ENCODE data around the gene CTDP1.
"Not testable (repeated sequence)": the region's sequence is repeated elsewhere in the genome, so short reads cannot be mapped to it uniquely, and the experiment has no call there.

The CTDP1 gene

DNA sequence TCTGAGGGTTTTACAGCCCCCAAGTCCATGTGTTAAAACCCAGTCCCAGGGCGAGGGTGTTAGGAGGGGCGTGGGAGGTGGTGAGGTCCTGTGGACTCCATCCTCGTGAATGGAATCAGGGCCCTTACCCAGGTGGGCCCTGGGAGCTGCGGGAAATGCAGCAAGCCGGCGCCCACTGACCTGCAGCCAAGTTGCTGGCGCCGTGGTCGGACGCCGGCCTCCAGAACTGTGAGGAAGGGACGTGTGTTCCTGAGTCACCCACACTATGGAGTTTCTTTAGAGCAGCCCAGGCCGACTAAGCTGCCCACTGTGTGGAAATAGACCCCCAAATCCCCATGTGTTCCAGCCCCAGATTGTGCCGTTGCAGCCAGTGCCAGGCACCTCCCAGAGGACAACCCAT, 26.4 kb downstream of the CTDP1 start:
- DNase-seq, result no peak

DNA sequence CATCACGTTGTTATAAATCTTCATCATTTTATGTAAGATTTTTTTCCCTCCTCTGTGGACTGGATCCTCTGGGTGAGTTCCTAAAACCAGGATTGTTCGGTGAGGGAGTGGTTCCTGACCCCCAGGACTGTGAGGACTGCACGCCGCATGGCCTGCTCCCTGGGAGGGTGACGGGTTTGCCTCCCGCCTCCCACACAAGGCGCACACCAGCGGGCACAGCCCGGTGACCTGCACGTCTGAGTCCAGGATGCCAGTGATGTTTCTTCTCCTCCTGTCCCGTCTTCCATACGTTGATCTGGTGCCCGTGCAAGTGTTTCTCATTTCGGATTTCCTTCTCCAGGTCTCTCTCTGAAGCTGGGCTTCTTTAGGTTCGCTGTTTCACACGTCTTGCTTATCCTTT, 27.1 kb downstream of the CTDP1 start:
- no peak for DNase-seq

DNA sequence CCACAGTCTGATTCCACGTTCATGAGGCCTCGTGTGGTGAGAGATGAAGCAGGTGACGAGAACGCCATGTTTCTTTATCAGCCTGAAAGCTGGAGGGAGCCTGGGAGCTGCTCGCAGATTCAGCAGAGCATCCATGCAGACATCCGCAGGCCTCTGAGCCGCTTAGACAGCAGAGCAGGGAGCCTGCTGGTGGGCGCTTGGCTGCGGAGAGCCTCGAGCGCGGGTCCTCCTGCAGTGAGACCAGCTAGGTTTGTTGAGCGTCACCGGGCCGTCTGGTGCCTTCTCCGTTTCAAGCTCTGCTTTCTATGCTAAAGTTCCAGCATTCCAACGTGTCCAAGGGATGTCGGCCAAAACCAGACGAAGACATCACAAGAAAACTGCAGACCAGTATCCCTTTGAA, 27.6 kb downstream of the CTDP1 start:
- no peak for DNase-seq

DNA sequence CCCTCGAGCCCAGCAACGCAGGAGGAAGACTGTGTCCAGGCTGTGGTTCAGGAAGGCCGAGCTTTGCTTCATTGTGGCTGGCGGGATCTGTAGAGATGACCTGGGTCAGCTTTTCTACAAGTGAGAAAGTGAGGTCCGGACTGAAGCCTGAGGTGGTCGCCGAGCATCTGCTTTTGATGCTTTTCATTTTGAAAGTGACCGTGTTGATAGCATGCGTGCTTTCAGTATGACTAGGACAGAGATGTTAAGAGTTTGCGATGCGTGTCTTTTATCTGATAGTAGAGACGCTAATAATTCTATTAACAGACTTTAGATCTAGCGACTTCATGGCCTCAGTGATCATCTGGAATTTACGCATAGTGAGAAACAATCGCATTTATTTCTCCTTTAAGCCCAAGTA, 28.1 kb downstream of the CTDP1 start:
- DNase-seq, result no peak

DNA sequence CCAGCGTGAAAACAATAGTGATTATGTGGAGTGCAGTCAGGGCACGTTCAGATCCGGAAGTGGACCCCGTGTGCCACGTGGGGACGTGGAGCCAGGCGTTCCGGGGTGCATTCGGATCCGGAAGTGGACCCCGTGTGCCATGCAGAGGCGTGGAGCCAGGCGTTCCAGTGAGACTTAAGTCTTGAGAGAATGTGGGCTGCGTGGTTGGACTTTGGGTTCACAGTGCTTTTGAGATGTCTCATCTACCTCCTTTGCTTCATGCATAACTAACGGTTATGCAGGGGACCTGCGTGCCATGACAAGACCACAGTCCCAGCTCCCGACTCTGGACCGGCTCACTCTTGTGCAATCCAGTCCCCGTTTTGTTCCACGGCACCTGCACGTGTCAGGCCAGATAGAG, 28.8 kb downstream of the CTDP1 start:
- DNase-seq, result no peak

DNA sequence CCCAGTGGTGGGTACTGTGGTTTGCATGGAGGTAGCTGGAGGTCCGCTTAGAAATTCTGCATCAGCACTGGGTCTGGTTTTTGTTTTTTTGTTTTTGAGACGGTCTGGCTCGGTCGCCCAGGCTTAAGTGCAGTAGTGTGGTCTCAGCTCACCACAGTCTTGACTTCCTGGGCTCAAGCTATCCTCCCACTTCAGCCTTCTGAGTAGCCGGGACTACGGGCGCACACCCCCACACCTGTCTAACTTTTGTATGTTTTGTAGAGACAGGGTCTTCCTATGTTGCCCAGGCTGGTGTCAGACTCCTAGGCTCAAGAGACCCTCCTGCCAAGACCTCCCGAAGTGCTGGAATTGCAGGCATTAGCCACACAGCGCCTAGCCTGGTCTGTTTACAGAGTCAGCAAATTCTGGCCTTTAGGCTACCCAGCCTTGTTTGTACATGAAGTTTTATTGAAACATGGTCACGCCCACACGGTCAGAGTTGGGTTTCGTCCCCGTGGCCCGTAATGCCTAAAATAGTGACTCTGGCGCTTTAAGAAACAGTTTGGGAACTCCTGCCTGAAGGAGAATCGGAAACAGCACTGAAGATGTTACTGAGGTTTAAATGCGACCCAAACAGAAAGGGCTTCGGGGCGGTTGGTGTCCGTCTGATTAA, 32.7 kb downstream of the CTDP1 start:
- DNase-seq, result no peak

DNA sequence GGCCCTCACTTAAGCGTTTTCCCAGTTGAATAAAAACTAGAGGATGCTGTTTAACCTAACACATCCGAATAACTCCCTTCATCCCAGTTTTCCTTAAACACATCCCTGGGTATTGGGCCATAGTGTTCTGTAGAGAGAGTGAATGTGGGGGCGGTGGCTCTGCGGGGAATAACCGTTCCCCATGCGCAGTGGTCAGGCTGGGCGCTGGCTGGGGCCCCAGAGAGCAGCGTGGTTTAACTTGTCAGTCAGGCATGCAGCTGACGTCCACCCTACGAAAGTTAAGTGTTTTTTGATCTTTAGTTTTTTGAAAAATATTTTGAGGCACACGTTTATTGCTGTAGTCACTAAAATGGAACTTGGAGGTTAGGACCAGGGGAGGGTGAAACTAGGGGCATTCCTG, 33.7 kb downstream of the CTDP1 start:
- no peak for DNase-seq

DNA sequence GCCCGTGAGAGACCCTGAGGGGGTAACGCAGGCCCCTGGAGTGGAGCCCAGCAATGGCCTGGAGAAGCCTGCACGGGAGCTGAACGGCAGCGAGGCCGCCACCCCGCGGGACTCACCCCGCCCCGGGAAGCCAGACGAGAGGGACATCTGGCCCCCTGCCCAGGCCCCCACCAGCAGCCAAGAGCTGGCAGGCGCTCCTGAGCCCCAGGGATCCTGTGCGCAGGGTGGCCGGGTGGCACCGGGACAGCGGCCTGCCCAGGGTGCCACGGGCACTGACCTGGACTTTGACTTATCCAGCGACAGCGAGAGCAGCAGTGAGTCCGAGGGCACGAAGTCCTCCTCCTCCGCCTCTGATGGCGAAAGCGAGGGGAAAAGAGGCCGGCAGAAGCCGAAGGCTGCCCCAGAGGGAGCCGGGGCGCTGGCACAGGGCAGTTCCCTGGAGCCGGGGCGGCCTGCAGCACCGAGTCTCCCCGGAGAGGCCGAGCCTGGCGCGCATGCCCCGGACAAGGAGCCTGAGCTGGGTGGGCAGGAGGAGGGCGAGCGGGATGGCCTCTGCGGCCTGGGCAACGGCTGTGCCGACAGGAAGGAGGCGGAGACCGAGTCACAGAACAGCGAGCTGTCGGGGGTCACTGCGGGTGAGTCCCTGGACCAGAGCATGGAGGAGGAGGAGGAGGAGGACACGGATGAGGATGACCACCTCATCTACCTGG, 35.1 kb downstream of the CTDP1 start:
- no peak for DNase-seq

DNA sequence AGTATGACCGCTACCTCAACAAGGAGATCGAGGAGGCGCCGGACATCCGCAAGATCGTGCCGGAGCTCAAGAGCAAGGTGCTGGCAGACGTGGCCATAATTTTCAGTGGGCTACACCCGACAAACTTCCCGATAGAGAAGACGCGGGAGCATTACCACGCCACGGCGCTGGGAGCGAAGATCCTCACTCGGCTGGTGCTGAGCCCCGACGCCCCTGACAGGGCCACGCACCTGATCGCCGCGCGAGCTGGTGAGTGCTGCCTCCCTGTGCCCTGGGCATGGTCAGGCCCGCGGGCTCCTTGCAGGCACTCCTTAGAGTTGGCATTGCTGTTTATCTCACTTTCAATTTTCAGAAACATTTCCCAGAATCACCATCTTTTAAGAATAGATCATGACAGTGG, 35.7 kb downstream of the CTDP1 start:
- DNase-seq, result no peak

DNA sequence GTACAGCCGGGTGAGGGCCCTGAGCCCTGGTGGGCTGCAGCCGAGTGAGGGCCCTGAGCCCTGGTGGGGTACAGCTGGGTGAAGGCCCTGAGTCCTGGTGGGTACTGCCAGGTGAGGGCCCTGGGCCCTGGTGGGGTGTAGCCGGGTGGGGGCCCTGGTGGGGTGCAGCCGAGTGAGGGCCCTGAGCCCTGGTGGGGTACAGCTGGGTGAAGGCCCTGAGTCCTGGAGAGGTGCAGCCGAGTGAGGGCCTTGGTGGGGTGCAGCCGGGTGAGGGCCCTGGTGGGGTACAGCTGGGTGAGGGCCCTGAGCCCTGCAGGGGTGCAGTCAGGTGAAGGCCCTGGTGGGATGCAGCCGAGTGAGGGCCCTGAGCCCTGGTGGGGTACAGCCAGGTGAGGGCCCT, 37.5 kb downstream of the CTDP1 start:
- no peak for DNase-seq

DNA sequence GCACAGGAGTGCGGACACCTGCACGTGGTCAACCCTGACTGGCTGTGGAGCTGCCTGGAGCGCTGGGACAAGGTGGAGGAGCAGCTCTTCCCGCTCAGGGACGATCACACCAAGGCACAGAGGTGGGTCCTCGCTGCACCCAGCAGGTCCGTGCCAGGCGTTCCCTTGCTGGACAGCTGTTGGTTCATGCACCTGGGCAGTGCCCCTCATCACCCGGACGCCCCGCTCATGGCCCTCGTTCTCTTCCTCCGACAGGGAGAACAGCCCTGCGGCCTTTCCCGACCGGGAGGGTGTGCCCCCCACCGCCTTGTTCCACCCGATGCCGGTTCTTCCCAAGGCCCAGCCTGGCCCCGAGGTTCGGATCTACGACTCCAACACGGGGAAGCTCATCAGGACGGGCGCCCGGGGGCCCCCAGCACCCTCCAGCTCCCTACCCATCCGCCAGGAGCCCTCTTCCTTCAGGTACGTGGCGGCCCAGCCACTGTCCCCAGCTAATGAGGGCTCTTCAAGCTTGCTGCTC, 38.0 kb downstream of the CTDP1 start:
- no peak for DNase-seq

DNA sequence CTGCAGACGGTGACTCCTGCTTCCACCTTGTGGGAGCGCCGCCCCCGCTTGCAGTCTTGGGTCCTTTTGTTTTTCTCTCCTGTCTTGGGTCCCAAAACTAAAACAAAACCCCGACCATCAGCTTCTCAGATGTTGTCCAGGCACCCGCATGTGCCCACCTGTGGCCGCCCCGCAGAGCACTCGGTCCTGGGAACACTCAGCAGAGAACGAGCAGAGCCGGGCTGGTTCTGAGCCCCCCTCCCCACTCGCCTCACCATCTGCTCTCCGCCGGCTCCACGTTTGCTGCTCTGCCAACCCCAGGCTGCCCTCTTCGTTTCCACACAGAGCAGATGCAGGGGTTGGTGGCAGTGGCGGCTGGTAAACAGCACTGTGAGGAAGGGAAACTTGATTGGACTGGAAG, 38.5 kb downstream of the CTDP1 start:
- no peak for DNase-seq

DNA sequence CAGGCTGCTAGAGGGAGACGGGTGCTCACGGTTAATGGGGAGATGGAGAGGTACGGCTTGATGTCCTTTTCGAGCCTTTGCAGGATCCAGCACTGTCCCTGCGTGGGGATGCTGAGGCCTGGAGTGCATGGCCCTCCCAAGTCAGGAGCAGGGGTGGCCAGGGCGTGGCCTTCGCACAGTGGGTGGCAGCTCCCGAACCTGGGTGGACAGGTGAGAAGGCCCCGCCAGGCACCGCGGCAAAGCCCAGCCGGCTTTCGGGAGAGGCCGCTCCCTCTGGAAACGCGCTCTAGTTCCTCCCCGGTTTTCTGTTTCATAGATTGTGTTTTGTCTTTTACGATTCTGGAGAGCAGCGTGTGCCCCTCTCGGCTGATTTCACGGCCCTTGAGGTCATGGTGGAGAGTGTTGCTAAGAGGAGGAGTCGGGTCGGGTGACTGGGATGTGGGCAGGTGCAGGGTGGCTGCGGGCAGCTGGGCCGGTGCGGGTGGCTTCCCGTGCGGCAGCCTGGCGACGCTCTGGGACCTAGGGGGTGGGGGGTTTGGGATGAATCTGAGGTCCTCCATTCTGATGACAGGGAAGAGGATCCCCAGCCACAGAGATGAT, 39.4 kb downstream of the CTDP1 start:
- no peak for DNase-seq

DNA sequence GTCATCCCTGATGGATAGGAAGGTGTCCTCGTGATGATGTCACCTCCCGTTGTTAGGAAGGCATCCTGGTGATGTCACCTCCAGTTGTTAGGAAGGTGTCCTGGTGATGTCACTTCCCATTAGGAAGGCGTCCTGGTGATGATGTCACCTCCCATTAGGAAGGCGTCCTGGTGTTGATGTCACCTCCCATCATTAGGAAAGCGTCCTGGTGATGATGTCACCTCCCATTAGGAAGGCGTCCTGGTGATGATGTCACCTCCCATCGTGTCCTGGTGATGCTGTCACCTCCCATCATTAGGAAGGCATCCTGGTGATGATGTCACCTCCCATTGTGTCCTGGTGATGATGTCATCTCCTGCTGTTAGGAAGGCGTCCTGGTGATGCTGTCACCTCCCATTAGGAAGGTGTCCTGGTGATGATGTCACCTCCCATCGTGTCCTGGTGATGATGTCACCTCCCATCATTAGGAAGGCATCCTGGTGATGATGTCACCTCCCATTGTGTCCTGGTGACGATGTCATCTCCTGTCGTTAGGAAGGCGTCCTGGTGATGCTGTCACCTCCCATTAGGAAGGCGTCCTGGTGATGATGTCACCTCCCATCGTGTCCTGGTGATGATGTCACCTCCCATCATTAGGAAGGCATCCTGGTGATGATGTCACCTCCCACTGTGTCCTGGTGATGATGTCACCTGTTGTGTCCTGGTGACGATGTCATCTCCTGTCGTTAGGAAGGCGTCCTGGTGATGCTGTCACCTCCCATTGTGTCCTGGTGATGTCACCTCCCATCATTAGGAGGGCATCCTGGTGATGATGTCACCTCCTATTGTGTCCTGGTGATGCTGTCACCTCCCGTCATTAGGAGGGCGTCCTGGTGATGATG, 40.1 kb downstream of the CTDP1 start:
- DNase-seq, result not testable (repeated sequence)

DNA sequence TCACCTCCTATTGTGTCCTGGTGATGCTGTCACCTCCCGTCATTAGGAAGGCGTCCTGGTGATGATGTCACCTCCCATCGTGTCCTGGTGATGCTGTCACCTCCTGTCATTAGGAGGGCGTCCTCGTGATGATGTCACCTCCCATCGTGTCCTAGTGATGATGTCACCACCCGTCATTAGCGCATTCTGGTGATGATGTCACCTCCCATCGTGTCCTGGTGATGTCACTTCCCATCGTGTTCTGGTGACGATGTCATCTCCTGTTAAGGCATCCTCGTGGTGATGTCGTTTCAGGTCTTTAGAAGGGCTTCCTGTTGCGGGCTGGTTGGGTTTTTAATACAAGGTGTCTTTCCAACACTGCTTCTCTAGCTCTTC, 40.7 kb downstream of the CTDP1 start:
- no peak for DNase-seq

DNA sequence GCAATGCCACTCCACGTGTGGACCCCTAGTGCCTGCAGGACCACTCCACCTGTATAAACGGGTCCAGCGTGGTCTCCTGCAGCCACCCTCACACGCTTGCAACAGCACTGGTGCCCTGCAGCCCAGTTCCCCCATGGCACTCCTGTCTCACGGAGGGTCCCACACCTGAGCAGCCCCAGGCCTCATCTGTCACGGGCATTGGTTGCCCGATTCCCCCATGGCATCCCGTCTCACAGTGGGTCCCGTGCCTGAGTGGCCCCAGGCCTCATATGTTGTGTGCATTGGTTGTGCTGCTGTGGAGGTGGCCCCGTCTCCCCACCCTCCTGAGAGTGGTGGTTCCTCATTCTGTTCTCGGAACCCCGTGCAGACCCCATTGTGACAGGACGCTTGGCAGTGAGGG, 43.4 kb downstream of the CTDP1 start:
- no peak for DNase-seq

DNA sequence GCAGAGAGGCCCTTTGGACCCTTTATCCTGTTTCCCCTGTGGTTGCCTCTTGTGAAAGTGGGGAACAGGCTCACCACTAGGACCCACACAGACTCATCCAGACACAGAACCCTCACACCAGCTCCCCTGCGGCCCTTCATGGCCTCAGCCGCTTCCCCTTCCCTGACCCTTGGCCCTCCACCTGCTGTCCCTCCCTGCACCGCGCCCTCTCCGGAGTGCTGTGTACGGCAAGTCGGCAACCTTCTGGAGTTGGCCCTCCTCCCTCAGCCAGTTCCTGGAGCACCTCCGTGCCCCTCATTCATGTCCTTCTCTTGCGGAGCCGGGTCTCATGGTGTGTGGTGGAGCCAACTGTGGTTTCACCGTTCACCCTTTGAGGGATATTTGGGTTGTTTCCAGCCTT, 44.0 kb downstream of the CTDP1 start:
- no peak for DNase-seq

DNA sequence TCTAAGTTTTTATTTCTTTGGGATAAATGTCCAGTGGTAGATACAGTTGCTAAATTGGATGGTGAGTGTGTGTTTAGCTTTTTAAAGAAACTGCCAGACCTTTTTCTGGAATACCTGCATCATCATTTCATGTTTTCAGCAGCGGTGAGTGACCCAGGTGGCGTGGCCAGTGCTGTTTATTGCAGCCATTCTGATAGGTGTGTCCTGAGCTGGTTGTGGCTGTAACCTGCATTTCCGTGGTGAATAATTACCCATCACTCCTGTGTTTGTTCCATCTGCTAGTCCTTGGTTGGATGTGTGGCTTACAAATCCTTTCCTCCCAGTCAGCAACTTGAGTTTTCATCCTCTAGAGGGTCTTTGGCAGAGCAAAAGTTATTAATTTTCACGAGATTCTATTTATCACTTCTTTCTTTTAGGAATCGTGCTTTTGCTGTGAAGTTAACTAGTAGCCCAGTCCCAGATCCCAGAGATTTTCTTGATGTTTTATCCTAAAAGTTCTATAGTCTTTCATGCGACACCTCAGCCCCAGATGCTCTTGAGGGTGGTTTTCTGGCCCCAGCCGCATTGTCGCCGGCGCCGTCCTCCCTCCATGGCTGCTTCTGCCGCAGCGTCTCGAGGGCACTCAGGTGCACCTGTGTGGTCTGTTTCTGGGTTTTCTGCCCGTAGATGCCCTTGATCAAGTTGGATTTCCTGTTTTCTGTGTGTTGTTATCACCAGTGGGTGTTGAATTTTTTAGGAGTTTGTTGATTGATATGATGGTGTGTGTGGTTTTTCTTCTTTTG, 44.9 kb downstream of the CTDP1 start:
- DNase-seq, result no peak

DNA sequence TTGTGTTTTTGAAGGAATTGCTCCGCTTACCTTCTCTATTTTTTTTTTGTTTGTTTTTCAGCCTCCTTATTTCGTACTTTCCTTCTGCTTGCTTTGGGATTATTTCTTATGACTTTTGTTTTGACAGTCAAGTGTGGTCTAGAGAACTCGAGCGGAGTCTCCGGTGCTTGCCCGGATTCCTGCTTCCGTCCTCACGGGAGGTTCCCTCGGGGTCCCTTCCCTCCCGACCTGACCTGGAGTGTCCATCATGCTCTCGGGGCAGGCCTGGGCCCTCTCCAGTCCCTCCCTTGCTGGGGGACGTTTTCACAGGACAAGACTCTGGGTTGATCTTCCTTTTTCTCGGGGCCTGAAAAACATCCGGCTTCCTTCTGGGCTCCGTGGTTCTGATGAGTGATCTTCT, 45.9 kb downstream of the CTDP1 start:
- DNase-seq, result no peak

DNA sequence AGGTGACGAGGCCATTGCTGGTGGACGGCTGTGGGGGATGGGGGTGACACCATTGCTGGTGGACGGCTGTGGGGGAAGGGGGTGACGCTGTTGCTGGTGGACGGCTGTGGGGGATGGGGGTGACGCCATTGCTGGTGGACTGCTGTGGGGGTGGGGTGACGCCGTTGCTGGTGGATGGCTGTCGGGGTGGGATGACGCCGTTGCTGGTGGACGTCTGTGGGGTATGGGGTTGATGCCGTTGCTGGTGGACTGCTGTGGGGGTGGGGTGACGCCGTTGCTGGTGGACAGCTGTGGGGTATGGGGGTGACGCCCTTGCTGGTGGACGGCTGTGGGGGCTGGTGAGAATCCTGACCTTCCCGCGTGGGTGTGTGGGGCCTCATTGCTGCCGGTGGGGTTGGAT, 47.1 kb downstream of the CTDP1 start:
- DNase-seq, result no peak

DNA sequence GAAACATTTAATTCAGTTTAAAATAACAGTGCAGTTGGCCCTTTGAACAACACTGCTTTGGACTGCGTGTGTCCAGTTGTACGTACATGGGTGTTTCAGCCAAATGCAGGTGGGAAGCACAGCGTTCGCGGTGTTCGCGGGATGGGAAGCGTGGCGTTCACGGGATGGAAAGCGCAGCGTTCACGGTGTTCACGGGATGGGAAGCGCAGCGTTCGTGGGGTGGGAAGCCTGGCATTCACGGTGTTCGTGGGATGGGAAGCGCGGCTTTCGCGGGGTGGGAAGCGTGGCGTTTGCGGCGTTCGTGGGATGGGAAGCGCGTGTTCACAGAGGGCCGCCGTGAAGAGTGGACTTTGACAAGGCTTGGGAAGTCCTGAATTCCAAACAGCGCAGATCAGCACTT, 47.6 kb downstream of the CTDP1 start:
- no peak for DNase-seq

DNA sequence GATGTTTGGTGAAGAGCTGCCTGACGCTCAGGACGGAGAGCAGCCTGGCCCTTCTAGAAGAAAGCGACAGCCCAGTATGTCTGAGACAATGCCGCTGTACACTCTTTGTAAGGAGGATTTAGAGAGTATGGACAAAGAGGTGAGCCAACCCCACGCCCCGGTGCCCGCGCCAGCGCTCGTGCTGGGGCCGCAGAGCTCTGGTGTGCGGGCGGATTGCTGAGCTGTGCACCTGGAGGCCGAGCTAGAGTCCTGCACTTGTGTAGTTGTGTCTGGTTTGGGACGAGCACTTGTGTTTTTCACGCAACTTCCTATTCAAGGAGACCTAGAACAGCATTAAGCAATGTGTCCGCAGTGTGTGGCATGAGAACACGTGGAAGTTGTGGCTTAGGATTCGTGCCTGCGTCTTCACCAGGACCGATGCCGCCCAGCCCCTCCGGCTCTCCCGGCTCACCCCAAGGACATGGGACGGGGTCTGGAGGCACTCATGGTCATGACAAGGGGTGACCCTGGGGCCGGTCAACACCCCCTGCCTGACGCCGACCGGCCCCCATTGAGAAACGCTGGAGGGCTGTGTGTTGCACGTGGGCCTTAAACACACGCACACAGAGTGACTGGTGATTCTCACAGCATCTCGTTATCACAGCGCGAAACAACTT, 49.5 kb downstream of the CTDP1 start:
- DNase-seq, result no peak
